Neural cell (in vitro differentiated cells): Measurements from ENCODE around the gene ZFAND2A. TPM values are rescaled to one million over a fixed set of nuclear protein-coding genes. Genes with fewer than 3 reads are reported as not detected.

Experiments used
- H2AFZ ChIP-seq: fragments of 200-600, 300-800 bp; sonication (generic), shearing (Covaris generic); 2 replicates; pipeline ENCODE4 v1.6.0; 2014; ENCODE audit warnings: low read depth, mild to moderate bottlenecking, antibody characterized with exemption, low read length, moderate library complexity
- H3F3A ChIP-seq: fragments of 200-600 bp; shearing (Covaris generic); 2 replicates; pipeline ENCODE4 v1.6.1; 2016; ENCODE audit warnings: mild to moderate bottlenecking, moderate library complexity, mixed read lengths, antibody characterized with exemption, low read length; ENCODE audit not compliant: insufficient read depth, poor library complexity, severe bottlenecking
- H3K27ac ChIP-seq: fragments of 200-600, 300-800 bp; sonication (generic), shearing (Covaris generic); 2 replicates; pipeline ENCODE4 v1.5.1; 2014; ENCODE audit warnings: mild to moderate bottlenecking, low read length, moderate library complexity
- H3K27me3 ChIP-seq: fragments of 300-800, 200-600 bp; sonication (generic), shearing (Covaris generic); 2 replicates; pipeline ENCODE4 v1.6.0; 2014; ENCODE audit warnings: mild to moderate bottlenecking, low read depth, low read length, moderate library complexity; ENCODE audit not compliant: insufficient read depth
- H3K36me3 ChIP-seq: fragments of 300-800, 200-600 bp; sonication (generic), shearing (Covaris generic); 2 replicates; pipeline ENCODE4 v1.5.1; 2014; ENCODE audit warnings: mild to moderate bottlenecking, antibody characterized with exemption, low read length, moderate library complexity; ENCODE audit not compliant: insufficient read depth
- H3K4me2 ChIP-seq: fragments of 300-800, 200-600 bp; sonication (generic), shearing (Covaris generic); 2 replicates; pipeline ENCODE4 v1.6.0; 2014; ENCODE audit warnings: mild to moderate bottlenecking, low read length
- H3K4me3 ChIP-seq: fragments of 300-800, 200-600 bp; sonication (generic), shearing (Covaris generic); 2 replicates; pipeline ENCODE4 v1.5.1; 2014; ENCODE audit warnings: mild to moderate bottlenecking, low read length, moderate library complexity
- H3K79me2 ChIP-seq: fragments of 200-600 bp; shearing (Covaris generic); replicated peaks from 2 replicates; pipeline ENCODE4 v1.6.0; 2014; ENCODE audit warnings: mild to moderate bottlenecking, low read length, moderate library complexity; ENCODE audit not compliant: insufficient read depth
- H3K9ac ChIP-seq: fragments of 300-800, 200-600 bp; sonication (generic), shearing (Covaris generic); 2 replicates; pipeline ENCODE4 v1.6.1; 2016; ENCODE audit warnings: mild to moderate bottlenecking, low read length, mixed read lengths
- H3K9me2 ChIP-seq: fragments of 200-600 bp; shearing (Covaris generic); 2 replicates; pipeline ENCODE4 v1.6.1; 2016; ENCODE audit warnings: mild to moderate bottlenecking, low read length, mixed read lengths; ENCODE audit not compliant: insufficient read depth
- H3K9me3 ChIP-seq: fragments of 200-600, 300-800 bp; sonication (generic), shearing (Covaris generic); 2 replicates; pipeline ENCODE4 v1.6.1; 2016; ENCODE audit warnings: mild to moderate bottlenecking, mixed run types, low read length, moderate library complexity, mixed read lengths
- H4K20me1 ChIP-seq: fragments of 200-600 bp; shearing (Covaris generic); 2 replicates; pipeline ENCODE4 v1.6.1; 2016; ENCODE audit warnings: mild to moderate bottlenecking, mixed run types; ENCODE audit not compliant: insufficient read depth
- EP300 ChIP-seq: fragments of 450-650 bp; conservative IDR thresholded peaks from 2 replicates; pipeline ENCODE4 v1.6.1; 2014; ENCODE audit warnings: antibody characterized with exemption, mild to moderate bottlenecking, moderate library complexity; ENCODE audit not compliant: poor library complexity, severe bottlenecking
- EZH2 ChIP-seq: fragments of 200-600, 300-800 bp; shearing (Covaris generic), sonication (generic); IDR thresholded peaks from 2 replicates; pipeline ENCODE4 v1.6.1; 2014; ENCODE audit warnings: antibody characterized with exemption, low read length, borderline replicate concordance, mild to moderate bottlenecking; ENCODE audit not compliant: insufficient read depth, poor library complexity, severe bottlenecking
- MXI1 ChIP-seq: fragments of 450-650 bp; conservative IDR thresholded peaks from 2 replicates; pipeline ENCODE4 v1.6.1; 2014; ENCODE audit warnings: antibody characterized with exemption, mild to moderate bottlenecking; ENCODE audit not compliant: poor library complexity, severe bottlenecking
- POLR2AphosphoS5 ChIP-seq: IDR thresholded peaks from 2 replicates; pipeline ENCODE4 v1.6.1; 2012
- RAD21 ChIP-seq: fragments of 450-650 bp; conservative IDR thresholded peaks from 2 replicates; pipeline ENCODE4 v1.6.1; 2014; ENCODE audit warnings: antibody characterized with exemption, mild to moderate bottlenecking, moderate library complexity
- SMC3 ChIP-seq: fragments of 450-650 bp; conservative IDR thresholded peaks from 2 replicates; pipeline ENCODE4 v1.6.1; 2014; ENCODE audit warnings: antibody characterized with exemption, mild to moderate bottlenecking, moderate library complexity; ENCODE audit not compliant: poor library complexity
- TAF1 ChIP-seq: IDR thresholded peaks from 2 replicates; pipeline ENCODE4 v1.6.1; 2012; ENCODE audit warnings: low read depth
- polyA plus RNA-seq: library from polyadenylated mRNA; depleted of rRNA; stranded (reverse); fragments of >200 nt; gene quantifications from 2 replicates; pipeline ENCODE4 v1.2.3, GENCODE V29; 2014
- TF ChIP-seq, protein P1 (sequence below): IDR thresholded peaks from 2 replicates; pipeline ENCODE4 v1.6.1; 2012; ENCODE audit warnings: borderline replicate concordance
- TF ChIP-seq, protein P2 (sequence below): fragments of 450-650 bp; IDR thresholded peaks from 2 replicates; pipeline ENCODE4 v1.5.1; 2014; ENCODE audit warnings: antibody characterized with exemption, mild to moderate bottlenecking, moderate library complexity; ENCODE audit not compliant: poor library complexity, severe bottlenecking

ZFAND2A gene
- polyA plus RNA-seq, 1 donor from 2014 or later, result 69.9 TPM

DNA sequence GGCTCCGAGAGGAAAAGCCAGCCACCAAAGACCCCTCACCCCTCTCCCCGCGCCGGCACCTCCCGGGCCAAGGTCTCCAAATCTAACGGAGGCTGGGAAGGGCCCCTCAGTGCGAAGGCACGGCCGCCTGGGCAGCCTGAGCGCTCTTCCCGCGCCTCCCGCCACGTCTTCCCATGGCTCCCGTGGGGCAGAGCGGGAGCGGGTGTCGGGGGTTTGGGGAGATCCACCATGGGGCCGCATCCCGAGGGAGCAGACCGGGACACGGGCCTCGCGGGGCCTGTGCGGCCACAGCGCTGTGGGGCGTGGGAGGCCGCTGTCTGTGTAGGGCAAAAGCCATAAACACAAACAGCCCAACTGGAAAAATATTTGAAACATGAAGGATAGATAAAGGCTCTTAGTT is 49.6 kb downstream of the ZFAND2A start:
- H3K4me2 ChIP-seq, result no peak overlapping the region
- no peaks in the 10 kb centered on the region for H3K9me2 ChIP-seq
- no peak overlapping the region for H3K27ac ChIP-seq
- H2AFZ ChIP-seq, result no peak overlapping the region
- no peak overlapping the region for H3K9ac ChIP-seq
- H3F3A ChIP-seq, result no peaks in the 10 kb centered on the region
- no peaks in the 10 kb centered on the region for H3K36me3 ChIP-seq
- no peak overlapping the region for H3K4me3 ChIP-seq
- H3K79me2 ChIP-seq, result no peaks in the 10 kb centered on the region
- H3K9me3 ChIP-seq, result no peaks in the 10 kb centered on the region
- TF ChIP-seq POLR2AphosphoS5, result no peak
- no peak for TF ChIP-seq MXI1
- TF ChIP-seq EP300, result no peak
- TF ChIP-seq SMC3, result no peak
- TF ChIP-seq, protein P1, sequence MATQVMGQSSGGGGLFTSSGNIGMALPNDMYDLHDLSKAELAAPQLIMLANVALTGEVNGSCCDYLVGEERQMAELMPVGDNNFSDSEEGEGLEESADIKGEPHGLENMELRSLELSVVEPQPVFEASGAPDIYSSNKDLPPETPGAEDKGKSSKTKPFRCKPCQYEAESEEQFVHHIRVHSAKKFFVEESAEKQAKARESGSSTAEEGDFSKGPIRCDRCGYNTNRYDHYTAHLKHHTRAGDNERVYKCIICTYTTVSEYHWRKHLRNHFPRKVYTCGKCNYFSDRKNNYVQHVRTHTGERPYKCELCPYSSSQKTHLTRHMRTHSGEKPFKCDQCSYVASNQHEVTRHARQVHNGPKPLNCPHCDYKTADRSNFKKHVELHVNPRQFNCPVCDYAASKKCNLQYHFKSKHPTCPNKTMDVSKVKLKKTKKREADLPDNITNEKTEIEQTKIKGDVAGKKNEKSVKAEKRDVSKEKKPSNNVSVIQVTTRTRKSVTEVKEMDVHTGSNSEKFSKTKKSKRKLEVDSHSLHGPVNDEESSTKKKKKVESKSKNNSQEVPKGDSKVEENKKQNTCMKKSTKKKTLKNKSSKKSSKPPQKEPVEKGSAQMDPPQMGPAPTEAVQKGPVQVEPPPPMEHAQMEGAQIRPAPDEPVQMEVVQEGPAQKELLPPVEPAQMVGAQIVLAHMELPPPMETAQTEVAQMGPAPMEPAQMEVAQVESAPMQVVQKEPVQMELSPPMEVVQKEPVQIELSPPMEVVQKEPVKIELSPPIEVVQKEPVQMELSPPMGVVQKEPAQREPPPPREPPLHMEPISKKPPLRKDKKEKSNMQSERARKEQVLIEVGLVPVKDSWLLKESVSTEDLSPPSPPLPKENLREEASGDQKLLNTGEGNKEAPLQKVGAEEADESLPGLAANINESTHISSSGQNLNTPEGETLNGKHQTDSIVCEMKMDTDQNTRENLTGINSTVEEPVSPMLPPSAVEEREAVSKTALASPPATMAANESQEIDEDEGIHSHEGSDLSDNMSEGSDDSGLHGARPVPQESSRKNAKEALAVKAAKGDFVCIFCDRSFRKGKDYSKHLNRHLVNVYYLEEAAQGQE, result no peak
- TF ChIP-seq EZH2, result no peak
- H4K20me1 ChIP-seq, result no peaks in the 10 kb centered on the region
- H3K27me3 ChIP-seq, result no peaks in the 10 kb centered on the region

DNA sequence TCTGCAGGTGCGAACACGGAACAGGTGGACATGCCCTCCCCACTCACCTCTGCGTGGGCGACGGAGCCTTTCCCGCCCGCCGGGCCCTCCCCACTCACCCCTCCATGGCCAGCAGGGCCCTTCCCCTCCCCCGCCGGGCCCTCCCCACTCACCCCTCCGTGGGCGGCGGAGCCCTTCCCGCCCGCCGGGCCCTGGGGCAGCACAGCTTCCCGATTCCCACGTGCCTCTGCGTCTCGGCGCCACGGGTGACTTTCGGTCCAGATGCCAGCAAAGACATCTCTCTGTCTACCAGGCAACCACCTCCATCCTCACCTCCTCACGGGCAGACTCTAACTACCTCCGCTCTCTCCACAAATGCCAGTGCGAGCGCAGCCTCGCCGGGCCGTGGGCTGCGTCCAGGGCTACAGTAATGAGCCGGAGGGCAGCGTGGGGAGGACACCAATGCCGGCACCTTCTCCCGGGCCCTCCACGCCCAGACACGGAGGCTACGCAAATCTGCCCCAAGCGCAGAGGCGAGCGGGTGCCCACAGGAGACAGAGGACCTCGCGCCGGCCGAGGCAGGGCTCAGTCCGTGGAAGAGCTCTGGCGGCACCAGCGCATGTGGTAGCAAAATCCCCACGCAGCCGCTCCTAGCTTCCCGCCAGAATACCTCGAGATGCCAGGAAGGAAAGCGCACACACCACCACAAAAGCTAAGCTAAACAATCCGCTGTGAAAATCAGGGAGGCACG is 50.2 kb downstream of the ZFAND2A start:
- H3K79me2 ChIP-seq, result no peaks in the 10 kb centered on the region
- no peaks in the 10 kb centered on the region for H3K27me3 ChIP-seq
- H3K27ac ChIP-seq, result no peak overlapping the region
- no peaks in the 10 kb centered on the region for H4K20me1 ChIP-seq
- H3K9me3 ChIP-seq, result no peaks in the 10 kb centered on the region
- H2AFZ ChIP-seq, result no peak overlapping the region
- no peaks in the 10 kb centered on the region for H3K36me3 ChIP-seq
- TF ChIP-seq EP300, result no peak
- TF ChIP-seq MXI1, result no peak
- TF ChIP-seq POLR2AphosphoS5, result no peak
- TF ChIP-seq SMC3, result no peak
- TF ChIP-seq RAD21, result no peak
- TF ChIP-seq TAF1, result no peak
- TF ChIP-seq, protein P1, result no peak
- TF ChIP-seq, protein P2, sequence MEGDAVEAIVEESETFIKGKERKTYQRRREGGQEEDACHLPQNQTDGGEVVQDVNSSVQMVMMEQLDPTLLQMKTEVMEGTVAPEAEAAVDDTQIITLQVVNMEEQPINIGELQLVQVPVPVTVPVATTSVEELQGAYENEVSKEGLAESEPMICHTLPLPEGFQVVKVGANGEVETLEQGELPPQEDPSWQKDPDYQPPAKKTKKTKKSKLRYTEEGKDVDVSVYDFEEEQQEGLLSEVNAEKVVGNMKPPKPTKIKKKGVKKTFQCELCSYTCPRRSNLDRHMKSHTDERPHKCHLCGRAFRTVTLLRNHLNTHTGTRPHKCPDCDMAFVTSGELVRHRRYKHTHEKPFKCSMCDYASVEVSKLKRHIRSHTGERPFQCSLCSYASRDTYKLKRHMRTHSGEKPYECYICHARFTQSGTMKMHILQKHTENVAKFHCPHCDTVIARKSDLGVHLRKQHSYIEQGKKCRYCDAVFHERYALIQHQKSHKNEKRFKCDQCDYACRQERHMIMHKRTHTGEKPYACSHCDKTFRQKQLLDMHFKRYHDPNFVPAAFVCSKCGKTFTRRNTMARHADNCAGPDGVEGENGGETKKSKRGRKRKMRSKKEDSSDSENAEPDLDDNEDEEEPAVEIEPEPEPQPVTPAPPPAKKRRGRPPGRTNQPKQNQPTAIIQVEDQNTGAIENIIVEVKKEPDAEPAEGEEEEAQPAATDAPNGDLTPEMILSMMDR, result no peak
- no peak for TF ChIP-seq EZH2
- no peak overlapping the region for H3K4me2 ChIP-seq
- H3F3A ChIP-seq, result no peaks in the 10 kb centered on the region
- no peak overlapping the region for H3K4me3 ChIP-seq
- H3K9me2 ChIP-seq, result no peaks in the 10 kb centered on the region
- no peak overlapping the region for H3K9ac ChIP-seq
